HT-29 (cell line): ENCODE results near the gene LDHAL6B. TPM values are rescaled to one million over a fixed set of nuclear protein-coding genes. Genes with fewer than 3 reads are reported as not detected.

Experiments
- DNase-seq: peaks from one replicate; pipeline ENCODE4 v3.0.0-alpha.2; 2015; ENCODE audit warnings: low spot score
- total RNA-seq: library from RNA; depleted of rRNA; stranded (reverse); fragments of >200 nt; shearing (Covaris generic); gene quantifications from 2 replicates; pipeline ENCODE4 v1.2.3, GENCODE V29; 2014

LDHAL6B gene
- total RNA-seq, 1 experiment from 2014 or later, result not detected

DNA sequence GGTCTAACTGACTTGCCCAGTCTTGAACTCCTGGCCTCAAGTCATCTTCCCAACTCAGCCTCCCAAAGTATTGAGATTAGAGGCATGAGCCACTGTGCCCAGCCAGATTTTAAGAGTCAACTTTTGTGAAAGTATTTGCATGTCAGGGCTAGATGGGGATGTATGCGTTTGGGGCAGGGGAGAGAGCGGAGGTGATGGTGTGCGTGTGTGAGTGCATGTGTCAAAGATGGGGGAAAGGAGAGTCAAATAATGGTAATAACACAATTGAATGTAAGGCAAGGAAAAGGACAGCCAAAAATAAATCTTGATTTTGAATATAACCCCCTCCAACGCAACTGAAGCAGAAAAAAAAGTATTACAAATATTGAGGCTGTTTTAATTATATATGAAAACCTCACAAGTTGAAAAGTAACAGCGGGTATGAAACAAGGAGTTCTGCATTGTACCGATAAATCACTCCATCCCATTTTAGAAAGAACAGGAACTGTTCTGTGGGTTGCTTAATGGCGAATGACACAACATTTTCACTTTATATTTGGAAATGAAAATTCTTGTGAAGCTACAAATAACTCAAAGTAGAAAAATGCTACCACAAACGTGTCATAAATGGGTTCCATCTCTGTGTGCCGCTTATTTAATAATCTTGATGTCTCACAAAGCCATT, 29.9 kb upstream of the LDHAL6B start:
- no peak for DNase-seq

DNA sequence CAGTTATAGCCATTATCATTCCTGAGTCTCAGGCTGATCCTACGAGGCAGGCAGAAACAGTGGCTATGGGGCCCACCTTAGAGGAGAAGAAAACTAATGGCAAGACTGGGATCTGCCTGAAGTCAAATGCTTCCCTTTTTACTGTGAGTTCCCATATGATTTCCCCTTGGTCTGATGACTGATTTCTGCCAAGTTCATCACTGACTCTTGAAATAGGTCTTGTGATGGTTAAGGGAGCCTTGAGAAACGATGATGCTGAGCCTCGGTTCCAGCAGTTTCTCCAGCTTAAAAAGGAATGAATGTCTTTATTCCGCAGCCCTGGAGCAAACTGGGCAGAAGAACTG, 29.4 kb upstream of the LDHAL6B start:
- DNase-seq, result no peak

DNA sequence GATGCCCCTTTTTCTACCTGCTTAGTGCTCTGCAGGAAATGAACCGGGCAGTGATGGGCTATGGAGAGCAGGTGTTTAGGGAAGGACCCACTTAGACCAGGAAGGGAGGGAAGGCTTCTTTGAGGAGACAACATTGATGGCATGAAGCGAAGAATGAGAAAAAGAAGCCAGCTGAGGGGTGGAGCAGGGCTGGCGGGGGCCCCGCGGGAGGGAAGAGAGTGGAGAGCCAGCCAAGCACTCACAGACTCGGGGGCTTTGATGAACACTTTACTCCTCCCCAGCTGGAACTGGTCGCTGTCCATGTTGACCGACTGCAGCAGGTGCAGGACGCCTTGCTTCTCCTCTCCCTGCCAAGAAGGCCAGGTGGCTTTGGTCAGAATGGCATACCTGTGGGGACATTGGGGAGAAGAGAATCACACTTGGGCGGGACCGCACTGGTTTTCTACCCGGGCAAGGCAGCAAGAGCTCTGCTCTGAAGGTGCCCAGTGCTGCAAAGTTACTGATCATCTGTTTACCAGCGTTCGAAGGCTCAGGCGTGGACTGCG, 28.4 kb upstream of the LDHAL6B start:
- DNase-seq, result no peak

DNA sequence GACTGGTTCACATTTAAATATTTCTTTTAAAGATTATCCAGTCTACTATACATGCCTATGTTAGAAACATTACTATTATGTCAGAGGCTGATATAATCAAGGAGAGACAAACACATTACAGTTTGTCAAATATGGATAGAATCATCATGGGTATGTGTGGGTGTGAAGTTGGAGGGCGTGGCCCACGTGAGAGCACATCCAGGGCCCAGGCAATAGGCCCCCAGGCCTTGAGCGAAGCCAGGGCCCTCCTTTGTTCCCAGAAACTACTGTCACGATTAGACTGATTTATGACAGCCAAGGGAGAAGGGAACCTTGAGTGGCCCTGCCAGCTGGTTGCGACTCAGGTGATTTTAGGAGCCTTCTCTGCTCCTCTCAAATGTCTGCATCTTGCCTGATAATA, 26.9 kb upstream of the LDHAL6B start:
- DNase-seq, result no peak

DNA sequence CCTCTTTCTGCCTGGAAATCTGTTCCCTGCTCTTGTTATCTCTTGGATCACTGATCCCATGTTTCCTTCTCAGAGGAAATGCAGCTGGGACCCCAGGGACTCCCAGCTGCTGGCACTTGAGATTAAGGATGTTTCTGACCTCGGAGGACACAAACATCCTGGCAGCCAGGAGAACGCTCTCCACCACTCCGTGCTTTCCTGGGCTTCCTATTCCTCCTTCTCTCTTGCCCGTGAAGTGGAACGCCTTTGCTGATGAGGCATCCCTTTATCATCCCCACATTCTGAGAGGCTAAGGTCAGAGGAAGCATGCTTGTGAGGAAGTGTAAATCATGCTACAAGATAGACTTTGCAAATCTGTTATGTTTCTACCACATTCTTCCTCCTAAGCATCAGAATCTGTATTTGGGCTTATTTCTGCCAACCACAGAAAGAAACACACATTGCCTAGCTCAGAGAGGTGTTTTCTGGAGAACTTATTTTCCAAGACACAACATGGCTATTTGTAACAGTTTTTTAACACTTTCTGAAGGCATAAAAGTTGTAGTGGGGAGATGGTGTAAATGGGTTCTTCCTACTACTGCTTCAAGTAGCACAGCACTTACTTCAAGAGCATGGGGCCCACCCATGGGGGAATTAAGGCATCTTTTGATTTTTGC, 25.6 kb upstream of the LDHAL6B start:
- no peak for DNase-seq

DNA sequence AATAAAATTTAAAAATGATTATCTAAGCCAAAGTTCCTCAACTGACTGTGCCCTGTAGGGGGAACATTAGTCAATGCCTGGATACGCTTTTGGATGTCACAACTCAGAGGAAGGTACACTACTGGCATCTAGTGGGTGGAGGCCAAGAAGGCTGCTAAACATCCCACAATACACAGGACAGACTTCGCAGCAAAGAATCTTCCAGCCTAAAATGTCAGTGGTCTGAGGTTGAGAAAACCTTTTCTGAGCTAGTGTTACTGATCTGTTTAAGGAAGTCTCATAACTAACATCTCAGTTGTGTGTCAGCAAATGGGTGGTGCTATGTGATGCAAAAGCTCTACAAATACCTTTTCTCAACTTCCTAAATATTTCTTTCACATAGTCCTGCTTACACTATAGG, 20.9 kb upstream of the LDHAL6B start:
- no peak for DNase-seq

DNA sequence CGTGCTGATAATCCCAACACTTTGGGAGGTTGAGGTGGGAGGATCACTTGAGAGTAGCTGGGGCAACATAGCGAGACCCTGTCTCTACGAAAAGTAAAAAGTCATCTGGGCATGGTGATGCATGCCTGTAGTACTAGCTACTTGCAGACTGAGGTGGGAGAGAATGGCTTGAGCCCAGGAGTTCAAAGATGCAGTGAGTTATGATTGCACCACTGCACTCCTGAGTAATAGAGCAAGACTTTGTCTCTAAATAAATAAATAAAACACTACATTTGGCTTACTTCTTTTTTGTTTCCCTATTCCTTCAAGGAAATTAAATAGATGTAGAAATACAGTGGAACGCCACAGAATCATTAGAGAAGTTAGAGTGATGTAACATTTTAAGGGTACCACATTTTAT, 20.1 kb upstream of the LDHAL6B start:
- no peak for DNase-seq

DNA sequence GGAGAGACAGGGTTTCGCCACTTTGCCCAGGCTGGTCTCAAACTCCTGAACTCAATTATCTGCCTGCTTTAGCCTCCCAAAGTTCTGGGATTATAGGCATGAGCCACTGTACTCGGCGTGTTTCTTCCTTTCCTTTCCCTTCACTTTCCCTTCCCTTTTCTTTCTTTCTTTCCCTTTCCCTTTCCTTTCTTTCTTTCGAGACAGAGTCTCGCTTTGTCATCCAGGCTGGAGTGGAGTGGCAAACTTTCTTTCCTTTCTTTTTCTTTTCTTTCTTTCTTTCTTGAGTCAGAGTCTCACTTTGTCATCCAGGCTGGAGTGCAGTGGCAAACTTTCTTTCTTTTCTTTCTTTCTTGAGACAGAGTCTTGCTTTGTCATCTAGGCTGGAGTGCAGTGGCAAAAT, 17.4 kb upstream of the LDHAL6B start:
- no peak for DNase-seq

DNA sequence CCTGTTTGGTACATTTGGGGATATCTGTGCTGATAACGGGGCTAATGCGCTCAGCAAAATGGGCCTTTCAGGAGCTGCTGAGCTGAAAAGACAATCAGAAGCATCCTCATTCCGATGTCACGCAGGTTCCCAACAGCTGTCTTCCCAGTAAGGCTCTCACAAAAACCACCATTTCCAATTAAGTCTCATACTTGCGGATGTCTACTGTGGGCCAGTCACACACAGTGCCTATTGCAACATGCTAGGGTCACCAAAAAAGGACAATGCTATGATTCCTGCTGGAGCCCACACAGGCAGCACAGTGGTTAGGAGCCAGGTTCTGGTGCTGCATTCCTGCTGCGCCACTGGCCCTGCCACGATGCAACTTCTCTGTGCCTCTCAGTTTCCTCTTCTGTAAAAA, 16.4 kb upstream of the LDHAL6B start:
- no peak for DNase-seq

DNA sequence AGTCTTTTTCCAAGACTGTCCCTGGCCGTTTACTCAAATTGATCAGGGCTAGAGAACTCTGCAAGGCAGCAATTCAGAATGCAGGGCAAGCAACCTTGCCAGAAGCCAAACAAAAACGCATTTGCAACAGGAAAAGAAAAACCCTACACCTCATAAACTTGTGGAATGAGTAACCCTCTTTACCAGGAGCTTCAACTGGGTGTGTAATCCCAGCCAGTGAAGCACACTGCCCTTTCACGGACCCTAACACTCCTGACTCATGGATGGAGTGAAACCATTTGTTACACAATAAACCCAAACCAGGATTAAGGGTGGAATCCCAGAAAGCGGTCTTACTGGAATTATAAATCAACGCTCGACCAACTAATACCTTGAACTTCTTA, 14.8 kb upstream of the LDHAL6B start:
- DNase-seq, result peak; percentile 60

DNA sequence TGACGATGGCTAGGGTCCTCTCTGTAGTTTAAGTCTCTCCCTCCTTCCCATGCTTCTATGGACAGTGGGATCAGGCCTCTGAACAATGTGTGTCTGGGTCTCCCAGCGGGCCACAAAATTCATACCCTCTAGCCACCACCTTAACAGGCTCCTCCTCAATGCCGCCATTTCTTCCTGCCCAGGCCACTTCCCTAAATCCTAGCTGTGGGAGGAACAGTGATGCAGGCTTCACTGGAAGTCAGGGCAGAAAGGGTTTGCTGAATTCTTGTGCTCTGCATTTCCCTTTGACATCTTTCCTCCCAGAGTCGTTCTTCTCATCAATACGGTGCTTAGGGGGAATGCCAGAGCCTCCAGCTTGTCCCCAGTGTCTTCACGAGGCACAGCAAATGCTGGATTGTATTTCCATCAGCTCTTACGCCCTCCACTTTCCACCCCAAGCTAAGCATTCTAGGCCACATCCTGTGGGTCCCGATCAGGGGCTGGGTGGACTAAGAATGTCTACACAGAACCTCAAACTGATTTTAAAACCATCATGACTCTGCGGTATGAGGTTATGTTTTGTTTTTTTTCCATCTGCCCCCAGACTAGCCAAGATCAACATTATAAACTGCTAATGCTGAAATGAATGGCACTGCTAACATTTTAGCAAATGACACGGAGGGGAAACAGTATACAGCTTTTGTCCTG, 11.9 kb upstream of the LDHAL6B start:
- DNase-seq, result no peak

DNA sequence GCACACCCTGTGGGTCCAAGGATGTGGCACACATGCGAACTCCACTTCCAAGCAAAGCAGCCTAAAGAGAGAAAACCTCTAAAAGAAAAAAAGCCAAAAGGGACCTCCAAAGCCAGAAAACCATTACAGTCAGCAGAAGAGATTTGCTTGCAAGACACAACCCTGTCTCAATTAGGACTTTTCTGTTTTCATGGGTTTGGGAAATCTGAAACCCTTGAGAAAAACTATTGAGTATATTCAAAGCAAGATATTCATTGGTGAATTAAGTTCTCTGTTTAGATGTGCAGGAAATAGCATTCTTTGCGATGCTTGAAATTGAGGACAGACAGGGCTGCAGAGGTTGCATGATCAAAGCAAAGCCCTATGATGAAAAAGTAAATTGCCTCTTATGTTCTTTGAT, 10.2 kb upstream of the LDHAL6B start:
- no peak for DNase-seq

DNA sequence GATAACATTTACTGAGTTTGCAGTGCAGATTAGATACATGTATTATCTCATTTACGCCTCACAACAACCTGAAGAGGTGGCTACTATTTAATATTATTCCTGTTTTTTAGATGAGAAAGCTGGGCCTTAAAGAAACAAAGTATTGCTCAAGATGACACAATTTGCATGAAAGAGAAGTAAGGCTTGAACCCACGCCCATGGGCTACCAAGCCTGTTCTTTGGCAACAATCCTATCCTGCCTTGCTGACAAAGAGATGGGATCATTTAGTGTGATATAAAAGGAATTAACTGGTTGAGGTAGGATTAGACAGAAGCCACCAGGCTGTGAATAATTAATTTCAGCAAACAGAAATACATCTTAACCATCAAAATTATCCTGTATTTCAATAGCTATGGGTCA, 9.2 kb upstream of the LDHAL6B start:
- DNase-seq, result no peak

DNA sequence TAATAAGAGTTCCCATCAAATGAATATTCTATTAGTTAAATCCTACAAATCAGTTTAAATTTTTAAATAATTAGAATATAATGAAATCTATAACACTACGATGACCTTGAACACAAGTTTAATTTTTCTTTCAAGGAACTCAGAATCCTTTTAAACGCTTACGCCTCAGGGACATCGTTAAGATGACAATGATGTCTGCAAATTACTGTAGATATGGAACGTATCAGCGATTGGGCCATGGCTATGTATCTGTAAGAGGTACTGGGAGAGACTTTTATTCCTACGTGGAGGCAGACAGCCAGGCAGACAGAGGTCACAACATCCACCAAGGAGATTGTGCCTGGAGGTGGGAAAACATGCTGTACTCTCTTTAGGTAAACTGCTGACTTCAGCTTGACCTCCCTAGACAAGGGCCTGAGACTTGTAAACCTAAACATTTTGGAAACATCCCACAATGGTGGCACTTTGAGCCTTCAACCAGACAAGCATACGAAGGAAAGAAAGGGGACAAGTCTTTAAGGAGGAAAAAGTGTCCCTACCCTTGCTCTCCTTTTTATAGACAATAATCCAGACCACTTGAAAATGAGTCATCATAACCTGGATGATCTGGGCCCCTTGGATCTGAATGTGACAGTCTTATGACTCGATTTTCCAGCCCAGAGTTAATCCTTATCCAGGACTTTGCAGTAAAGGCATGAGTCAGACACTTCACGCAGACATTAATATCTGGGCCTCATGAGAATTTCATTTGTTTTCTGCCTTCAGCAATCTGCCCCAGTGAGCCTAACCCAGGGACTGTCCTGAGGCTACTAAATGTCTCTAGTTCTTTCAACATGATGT, 6.8 kb upstream of the LDHAL6B start:
- peak; percentile 15 for DNase-seq

DNA sequence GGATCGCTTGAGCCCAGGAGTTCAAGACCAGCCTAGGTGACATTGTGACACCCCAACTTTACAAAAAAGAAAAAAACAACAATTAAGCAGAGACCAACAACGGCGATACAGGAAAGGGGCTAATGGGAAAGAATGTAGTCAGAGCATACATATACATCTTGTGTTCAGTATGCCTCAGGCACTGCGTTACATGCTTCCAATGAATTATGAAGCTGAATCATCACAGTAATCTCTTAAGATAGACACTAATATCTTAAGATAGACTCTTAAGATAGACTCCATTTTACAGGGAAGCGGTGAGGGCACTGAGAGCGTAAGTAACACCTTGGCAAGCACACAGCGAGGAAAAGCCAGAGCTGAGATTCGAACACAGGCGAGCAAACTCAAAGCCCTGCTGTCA, 6.1 kb upstream of the LDHAL6B start:
- no peak for DNase-seq

DNA sequence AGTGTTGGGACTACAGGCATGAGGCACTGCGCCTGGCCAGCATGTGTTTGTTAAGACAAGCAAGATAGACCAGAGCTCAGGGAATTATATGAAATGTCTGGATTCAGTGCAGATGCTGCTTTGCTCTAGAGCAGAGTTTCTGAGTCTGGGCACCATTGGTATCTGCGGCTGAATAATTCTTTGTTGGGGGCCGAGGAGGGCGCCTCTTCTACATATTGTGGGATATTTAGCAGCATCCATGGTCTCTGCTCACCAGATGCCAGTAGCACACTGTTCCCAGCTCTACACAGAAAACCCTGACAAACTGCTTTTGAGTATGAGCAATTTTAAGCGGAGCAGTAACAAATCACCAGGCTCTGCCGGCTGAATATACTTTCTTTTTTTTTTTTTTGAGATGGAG, 3.6 kb upstream of the LDHAL6B start:
- no peak for DNase-seq

DNA sequence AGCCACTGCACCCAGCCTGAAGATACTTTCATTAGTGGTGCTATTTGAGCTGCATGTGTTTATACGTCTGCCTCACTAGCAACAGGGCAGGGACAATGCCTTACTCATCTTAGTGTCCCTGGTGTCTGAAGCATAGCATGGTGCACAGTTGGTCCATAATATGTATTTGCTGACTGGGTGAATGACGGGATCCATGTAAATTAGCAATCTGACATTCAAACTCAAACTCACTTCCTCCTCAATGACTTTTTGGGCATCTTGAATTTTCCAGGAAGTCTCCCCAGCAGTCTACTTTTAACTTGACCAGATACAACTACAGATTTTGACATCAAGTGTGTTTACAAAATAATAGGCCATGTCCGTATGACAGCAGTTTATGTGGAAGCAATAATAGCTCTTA, 3.0 kb upstream of the LDHAL6B start:
- no peak for DNase-seq

DNA sequence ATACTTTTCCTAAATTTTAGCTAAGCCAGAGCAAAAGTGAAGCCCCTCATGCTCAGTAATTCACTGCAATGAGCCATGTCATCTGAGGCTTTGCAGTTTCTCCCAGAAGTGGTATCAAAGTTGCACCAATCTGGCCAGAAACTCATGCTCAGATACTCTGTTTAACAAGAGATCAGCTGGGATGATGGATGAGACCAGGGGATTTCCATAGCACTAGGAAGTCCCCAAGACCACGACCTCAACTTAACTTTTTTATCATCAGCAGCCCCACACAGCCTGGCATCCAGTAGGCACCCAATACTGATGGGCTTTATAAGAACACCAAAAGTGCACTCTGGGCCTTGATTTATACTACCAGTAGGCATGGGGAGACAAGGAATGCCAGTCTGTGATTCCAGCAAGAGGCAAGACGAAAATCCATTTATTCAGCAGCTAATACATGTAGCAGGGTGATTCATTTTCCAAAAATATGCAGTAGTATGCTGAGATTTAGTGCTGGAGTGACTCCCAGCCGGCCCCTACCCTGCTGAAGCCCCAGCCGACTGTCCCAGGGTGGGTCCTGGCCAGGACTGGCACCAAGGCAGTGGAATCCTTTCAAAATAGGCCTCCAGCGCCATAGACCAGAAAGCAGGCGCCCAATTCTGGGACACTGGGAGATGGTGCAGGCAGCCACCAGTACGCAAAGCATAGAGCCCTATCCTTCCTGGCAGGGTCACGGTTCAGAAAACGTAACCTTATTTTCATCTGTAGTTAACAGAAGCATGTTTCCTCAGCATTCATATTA, 612 bp upstream of the LDHAL6B start:
- DNase-seq, result no peak

DNA sequence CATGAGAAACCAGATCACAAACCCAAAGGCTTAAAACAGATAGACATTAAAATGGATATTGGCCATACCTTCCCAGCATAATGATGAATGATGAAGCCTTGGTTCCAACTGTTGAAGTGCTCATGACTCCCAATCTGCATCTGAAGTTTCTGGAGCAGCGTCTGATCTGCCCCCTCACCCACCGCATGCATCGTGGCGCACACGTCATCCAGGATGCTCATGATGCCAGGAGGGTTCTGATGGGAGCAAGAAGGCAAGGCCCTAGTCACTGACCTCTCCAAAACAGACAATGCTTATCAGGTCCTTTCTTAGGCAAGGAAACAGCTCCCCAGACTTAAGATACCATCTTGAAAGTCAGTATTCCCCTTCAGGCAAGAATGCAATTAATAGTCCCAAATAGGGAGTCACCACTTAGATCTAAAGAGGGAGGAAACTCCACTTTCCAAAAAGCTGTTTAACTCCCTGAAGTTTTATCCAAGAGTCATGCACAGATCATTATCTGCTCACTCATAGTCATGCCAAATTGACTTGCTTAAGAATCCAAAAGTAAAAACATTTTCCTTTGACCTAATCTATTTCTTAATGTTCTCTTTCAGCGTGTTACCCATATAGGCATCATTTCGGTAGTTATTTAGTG, 2.1 kb downstream of the LDHAL6B start:
- DNase-seq, result no peak

DNA sequence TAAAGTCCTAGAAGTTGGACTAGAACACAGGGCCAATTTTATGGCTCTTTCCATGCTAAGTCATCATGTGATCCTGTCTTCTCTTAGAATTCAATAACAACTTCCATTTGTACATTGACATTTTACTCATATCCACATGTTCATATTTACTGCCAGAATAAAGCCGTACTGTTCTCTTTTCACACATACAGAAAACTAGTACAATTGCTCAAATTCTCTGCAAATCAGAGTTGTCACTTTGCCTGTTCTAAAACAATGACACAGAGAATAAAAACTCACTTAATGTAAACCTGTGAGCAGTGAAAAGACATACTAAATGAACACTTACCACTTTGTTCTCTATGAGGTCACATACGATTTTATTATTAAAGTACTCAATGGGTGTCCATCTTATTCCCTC, 3.5 kb downstream of the LDHAL6B start:
- no peak for DNase-seq

DNA sequence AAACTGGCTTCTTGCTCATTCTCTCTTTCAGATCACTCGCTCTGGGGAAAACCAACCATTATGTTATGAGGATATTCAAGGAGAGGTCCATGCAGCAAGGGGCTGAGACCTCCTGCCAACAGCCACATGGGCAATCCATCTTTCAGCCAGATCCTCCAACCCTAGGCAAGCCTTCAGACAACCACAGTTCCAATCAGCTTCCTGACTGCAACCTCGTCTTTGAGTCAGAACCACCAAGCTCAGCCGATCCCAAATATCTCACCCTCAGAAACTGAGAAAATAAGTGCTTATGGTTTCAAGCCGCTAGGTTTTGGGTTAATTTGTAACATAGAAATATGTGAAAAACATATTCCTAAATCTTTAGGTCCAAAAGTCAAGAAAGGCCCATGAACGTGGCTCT, 10.3 kb downstream of the LDHAL6B start:
- no peak for DNase-seq
